HG03521 (cell line): Measurements from ENCODE around the gene NEDD4L.

Experiments used
- ATAC-seq: cut with Tn5 transposase; IDR thresholded peaks from one replicate; pipeline ENCODE4 v1.9.1; 2021; ENCODE audit warnings: mild to moderate bottlenecking, moderate library complexity; ENCODE audit not compliant: unreplicated experiment

NEDD4L gene

GRCh38 chr18:58114766-58115165 lies 70.7 kb downstream of the NEDD4L start:
- no peak for ATAC-seq

- ATAC-seq: no peak
These were observed 72.8 kb downstream of the NEDD4L start for GRCh38 chr18:58116818-58117217.

- no peak for ATAC-seq
These were observed 73.9 kb downstream of the NEDD4L start for GRCh38 chr18:58117786-58118403.

GRCh38 chr18:58118536-58118935 lies 74.5 kb downstream of the NEDD4L start:
- no peak for ATAC-seq

GRCh38 chr18:58119819-58120218 lies 75.8 kb downstream of the NEDD4L start:
- ATAC-seq: no peak

- no peak for ATAC-seq
These were observed 80.4 kb downstream of the NEDD4L start for GRCh38 chr18:58124475-58124874.

- no peak for ATAC-seq
These were observed 81.2 kb downstream of the NEDD4L start for GRCh38 chr18:58125183-58125582.

- ATAC-seq: no peak
These were observed 81.7 kb downstream of the NEDD4L start for GRCh38 chr18:58125756-58126155.

GRCh38 chr18:58128381-58129374 lies 84.7 kb downstream of the NEDD4L start:
- ATAC-seq: no peak

- no peak for ATAC-seq
These were observed 88.7 kb downstream of the NEDD4L start for GRCh38 chr18:58132595-58133261.

GRCh38 chr18:58135183-58135641 lies 91.2 kb downstream of the NEDD4L start:
- no peak for ATAC-seq

GRCh38 chr18:58135701-58136331 lies 91.8 kb downstream of the NEDD4L start:
- ATAC-seq: peak; percentile 68

- no peak for ATAC-seq
These were observed 92.9 kb downstream of the NEDD4L start for GRCh38 chr18:58136879-58137278.

GRCh38 chr18:58139459-58140386 lies 95.7 kb downstream of the NEDD4L start:
- no peak for ATAC-seq

- ATAC-seq: no peak
These were observed 96.6 kb downstream of the NEDD4L start for GRCh38 chr18:58140387-58141325.

- no peak for ATAC-seq
These were observed 99.4 kb downstream of the NEDD4L start for GRCh38 chr18:58143386-58143785.

GRCh38 chr18:58144106-58144505 lies 100.1 kb downstream of the NEDD4L start:
- no peak for ATAC-seq

- ATAC-seq: no peak
These were observed 100.8 kb downstream of the NEDD4L start for GRCh38 chr18:58144671-58145285.
